Activated naive CD8-positive, alpha-beta T cell treated with anti-CD3 and anti-CD28 coated beads, Interleukin-2, amount 50 U/mL, for 24 hours (primary cell): ENCODE results near the gene GRM1.
"Not testable (repeated sequence)": the region's sequence is repeated elsewhere in the genome, so short reads cannot be mapped to it uniquely, and the experiment has no call there.

Source experiments
- ATAC-seq: fragments of 150-1000 bp; cut with Tn5 transposase; one replicate; pipeline ENCODE4 v1.10.0; 2021
- DNase-seq: peaks from one replicate; pipeline ENCODE4 v3.0.0; 2021
- H3K27ac Mint-ChIP-seq: one replicate; pipeline ENCODE4 v1.8.0; 2021; ENCODE audit warnings: mild to moderate bottlenecking, mixed read lengths
- H3K27me3 Mint-ChIP-seq: one replicate; pipeline ENCODE4 v1.8.0; 2021; ENCODE audit warnings: mixed read lengths
- H3K36me3 Mint-ChIP-seq: one replicate; pipeline ENCODE4 v1.8.0; 2021; ENCODE audit warnings: low read depth, mixed read lengths
- H3K4me1 Mint-ChIP-seq: one replicate; pipeline ENCODE4 v1.8.0; 2021; ENCODE audit warnings: mixed read lengths
- H3K4me3 Mint-ChIP-seq: one replicate; pipeline ENCODE4 v1.8.0; 2021; ENCODE audit warnings: mild to moderate bottlenecking, moderate library complexity, mixed read lengths
- H3K9me3 Mint-ChIP-seq: one replicate; pipeline ENCODE4 v1.8.0; 2021; ENCODE audit warnings: mixed read lengths

Gene GRM1

DNA sequence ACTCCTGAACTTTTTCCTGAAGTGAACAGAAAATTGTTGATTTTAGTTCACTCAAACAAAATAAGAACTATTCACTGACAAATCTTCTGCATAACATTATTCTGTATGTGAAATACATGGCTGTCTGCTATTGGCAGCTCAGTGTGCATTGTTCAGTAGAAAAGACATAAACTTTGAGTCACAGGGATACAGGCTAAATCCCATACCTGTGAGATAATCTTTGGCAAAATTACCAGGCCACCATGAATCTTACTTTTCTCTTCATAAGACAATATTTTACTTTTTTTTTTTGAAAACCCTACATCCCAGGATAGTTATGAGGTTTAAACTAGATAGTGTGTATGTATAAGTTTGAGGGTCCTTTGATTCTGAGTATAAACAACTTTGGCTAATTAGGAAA lies 224.8 kb downstream of the GRM1 start:
- H3K4me3 Mint-ChIP-seq, result no peak overlapping the region
- H3K27me3 Mint-ChIP-seq, result no peaks in the 10 kb centered on the region
- DNase-seq, result no peak
- no peaks in the 10 kb centered on the region for H3K36me3 Mint-ChIP-seq
- H3K27ac Mint-ChIP-seq, result no peak overlapping the region
- no peaks in the 10 kb centered on the region for H3K4me1 Mint-ChIP-seq
- ATAC-seq, result no peak
- no peaks in the 10 kb centered on the region for H3K9me3 Mint-ChIP-seq

DNA sequence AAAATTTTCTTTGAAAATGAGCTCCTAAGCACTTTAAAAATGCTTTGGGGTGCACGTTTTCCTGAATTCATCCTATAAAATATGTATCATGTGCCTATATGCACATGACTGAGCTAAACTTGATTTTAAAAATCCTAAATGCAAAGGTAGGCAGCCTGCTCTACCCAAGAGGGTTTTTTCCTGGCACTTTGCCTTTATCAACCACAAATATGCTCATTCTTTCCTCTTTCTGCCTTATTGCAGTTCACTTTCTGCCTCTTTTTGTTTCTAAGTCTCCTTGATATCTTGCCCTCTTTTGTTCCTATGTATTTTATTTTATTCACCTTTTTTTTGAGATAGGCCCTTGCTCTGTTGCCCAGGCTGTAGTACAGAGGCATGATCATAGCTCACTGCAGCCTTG lies 229.3 kb downstream of the GRM1 start:
- no peak for ATAC-seq
- no peak overlapping the region for H3K4me3 Mint-ChIP-seq
- H3K27ac Mint-ChIP-seq, result no peak overlapping the region
- no peaks in the 10 kb centered on the region for H3K4me1 Mint-ChIP-seq
- no peaks in the 10 kb centered on the region for H3K36me3 Mint-ChIP-seq
- DNase-seq, result no peak
- no peaks in the 10 kb centered on the region for H3K9me3 Mint-ChIP-seq
- H3K27me3 Mint-ChIP-seq, result no peaks in the 10 kb centered on the region

DNA sequence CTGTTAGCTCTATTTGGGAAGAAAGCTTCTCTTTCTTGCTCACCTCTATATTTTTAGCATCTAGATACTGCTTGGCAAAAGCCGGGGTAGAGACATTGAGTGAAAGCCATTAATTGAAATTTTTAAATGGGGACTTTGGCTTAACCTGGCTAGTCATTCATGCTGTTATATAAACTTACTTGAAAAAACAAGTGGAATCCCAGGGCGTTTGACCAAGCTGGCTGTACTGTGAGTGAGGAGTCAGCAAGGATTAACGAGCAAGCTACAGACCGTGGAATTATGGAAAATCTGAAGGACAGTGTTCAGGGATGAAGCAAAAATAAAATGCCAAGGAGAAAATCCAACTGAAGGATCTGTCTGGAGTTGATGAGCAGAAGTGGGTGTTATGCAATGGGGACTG lies 232.0 kb downstream of the GRM1 start:
- Mint-ChIP-seq H3K4me3 (no peak overlapping the region), H3K4me1 (no peaks in the 10 kb centered on the region), H3K27me3 (no peaks in the 10 kb centered on the region), H3K9me3 (no peaks in the 10 kb centered on the region), H3K36me3 (no peaks in the 10 kb centered on the region), H3K27ac (no peak overlapping the region)
- no peak for DNase-seq
- no peak for ATAC-seq

DNA sequence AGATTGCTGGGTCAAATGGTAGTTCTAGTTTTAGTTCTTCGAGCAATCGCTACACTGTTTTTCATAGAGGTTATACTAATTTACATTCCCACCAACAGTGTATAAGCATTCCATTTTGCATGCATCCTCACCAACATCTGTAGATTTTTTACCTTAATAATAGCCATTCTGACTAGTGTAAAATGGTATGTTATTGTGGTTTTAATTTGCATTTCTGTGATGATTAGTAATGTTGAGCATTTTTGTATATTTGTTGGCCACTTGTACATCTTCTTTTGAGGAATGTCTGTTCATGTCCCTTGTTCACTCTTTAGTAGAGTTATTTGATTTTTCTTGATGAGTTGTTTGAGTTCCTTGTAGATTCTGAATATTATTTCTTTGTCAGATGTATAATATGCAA lies 236.2 kb downstream of the GRM1 start:
- no peak overlapping the region for H3K27ac Mint-ChIP-seq
- ATAC-seq, result no peak
- no peak overlapping the region for H3K4me3 Mint-ChIP-seq
- H3K9me3 Mint-ChIP-seq, result peaks cover 10% of the 10 kb centered on the region
- H3K27me3 Mint-ChIP-seq, result no peaks in the 10 kb centered on the region
- H3K4me1 Mint-ChIP-seq, result no peaks in the 10 kb centered on the region
- no peak for DNase-seq
- H3K36me3 Mint-ChIP-seq, result no peaks in the 10 kb centered on the region

GRCh38 chr6:146267447-146267846 lies 238.6 kb downstream of the GRM1 start:
- no peak overlapping the region for H3K27ac Mint-ChIP-seq
- H3K27me3 Mint-ChIP-seq, result no peaks in the 10 kb centered on the region
- peaks cover 10% of the 10 kb centered on the region for H3K9me3 Mint-ChIP-seq
- DNase-seq (no peak), ATAC-seq (no peak)
- no peak overlapping the region for H3K4me3 Mint-ChIP-seq
- no peaks in the 10 kb centered on the region for H3K36me3 Mint-ChIP-seq
- H3K4me1 Mint-ChIP-seq, result no peaks in the 10 kb centered on the region

DNA sequence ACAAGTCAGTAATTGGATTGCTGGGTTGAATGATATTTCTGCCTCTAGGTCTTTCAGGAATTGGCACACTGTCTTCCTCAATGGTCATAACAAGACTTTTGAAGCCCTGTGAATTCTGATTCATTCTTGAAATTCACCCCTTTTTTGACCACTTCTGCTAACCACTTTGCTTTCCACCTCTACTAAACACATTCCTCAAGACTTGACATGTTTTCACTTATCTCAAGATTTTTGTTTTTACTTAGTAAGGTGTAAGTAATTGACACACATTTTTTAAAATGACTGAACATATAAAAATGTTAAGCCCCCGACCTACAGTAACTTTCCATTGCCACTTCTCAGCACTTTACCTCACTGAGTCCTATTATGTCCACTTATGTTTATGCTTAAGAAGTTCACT lies 239.1 kb downstream of the GRM1 start:
- Mint-ChIP-seq H3K27me3 (no peaks in the 10 kb centered on the region), H3K4me3 (no peak overlapping the region), H3K4me1 (no peaks in the 10 kb centered on the region), H3K9me3 (peaks cover 10% of the 10 kb centered on the region), H3K27ac (no peak overlapping the region), H3K36me3 (no peaks in the 10 kb centered on the region)
- DNase-seq (no peak), ATAC-seq (no peak)

GRCh38 chr6:146269482-146269881 lies 240.6 kb downstream of the GRM1 start:
- no peak for ATAC-seq
- H3K9me3 Mint-ChIP-seq, result peaks cover 10% of the 10 kb centered on the region
- no peaks in the 10 kb centered on the region for H3K4me1 Mint-ChIP-seq
- H3K36me3 Mint-ChIP-seq, result no peaks in the 10 kb centered on the region
- no peak for DNase-seq
- no peak overlapping the region for H3K27ac Mint-ChIP-seq
- no peaks in the 10 kb centered on the region for H3K27me3 Mint-ChIP-seq
- no peak overlapping the region for H3K4me3 Mint-ChIP-seq

DNA sequence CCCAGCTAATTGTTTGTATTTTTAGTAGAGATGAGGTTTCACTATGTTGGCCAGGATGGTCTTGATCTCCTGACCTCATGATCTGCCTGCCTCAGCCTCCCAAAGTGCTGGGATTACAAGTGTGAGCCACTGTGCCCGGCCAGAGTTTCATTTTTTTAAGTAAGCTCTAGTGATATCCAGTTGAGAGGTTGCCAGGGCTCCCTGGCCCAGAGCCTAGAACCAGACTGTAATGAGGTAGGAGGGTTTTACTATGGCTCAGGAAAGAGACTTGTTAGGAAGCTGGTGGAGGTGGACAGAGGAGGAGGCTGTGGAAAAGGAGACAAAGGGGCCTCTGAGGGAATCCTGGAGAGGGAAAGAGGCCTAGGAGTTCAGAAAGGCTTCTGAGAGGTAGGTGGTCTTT lies 242.3 kb downstream of the GRM1 start:
- not testable (repeated sequence) for H3K36me3 Mint-ChIP-seq, H3K27ac Mint-ChIP-seq, ATAC-seq

DNA sequence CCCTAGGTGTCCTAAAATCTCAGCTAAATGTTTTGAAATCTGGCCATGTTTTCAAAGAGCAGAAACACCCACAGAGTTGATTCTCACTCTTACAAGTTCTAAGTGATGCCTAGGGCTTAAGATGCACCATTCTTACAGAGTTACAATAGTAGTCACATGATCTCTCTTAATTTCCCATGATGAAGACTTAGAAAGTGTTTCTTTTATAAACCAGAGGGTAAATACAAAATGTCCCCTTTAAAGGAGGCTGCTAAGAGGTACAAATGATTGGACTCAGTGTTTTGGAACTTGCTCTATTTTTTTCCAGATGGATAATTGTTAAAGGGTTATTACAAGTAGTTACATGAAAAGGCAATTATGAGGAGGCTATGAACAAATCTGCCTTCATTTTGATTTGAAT lies 244.6 kb downstream of the GRM1 start:
- H3K4me3 Mint-ChIP-seq, result no peak overlapping the region
- H3K27me3 Mint-ChIP-seq, result no peaks in the 10 kb centered on the region
- H3K27ac Mint-ChIP-seq, result no peak overlapping the region
- DNase-seq (no peak), ATAC-seq (no peak)
- H3K36me3 Mint-ChIP-seq, result no peaks in the 10 kb centered on the region
- no peaks in the 10 kb centered on the region for H3K4me1 Mint-ChIP-seq
- H3K9me3 Mint-ChIP-seq, result no peaks in the 10 kb centered on the region

More for the DNA sequence above, 242.3 kb downstream of the GRM1 start:
- H3K4me1 Mint-ChIP-seq, DNase-seq, H3K4me3 Mint-ChIP-seq, H3K27me3 Mint-ChIP-seq, H3K9me3 Mint-ChIP-seq: not testable (repeated sequence)

DNA sequence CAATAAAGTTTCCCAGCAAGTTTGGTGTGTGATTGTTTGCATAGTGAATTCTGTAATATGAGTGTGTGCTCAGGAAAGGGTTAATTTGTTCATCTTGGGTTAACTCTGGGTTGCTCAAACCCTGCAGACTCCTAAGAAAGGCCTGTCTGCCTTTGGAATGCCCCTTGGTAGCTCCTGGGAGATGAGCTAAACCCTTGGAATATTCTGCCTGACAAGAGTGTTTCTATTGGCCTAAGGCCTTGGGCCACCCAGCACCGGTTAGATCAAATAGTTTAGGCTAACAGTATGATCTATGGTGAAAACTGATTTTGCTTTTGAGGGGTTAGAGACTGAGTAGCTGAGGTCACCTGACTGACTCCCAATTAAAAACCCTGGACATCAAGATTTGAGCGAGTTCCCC lies 248.3 kb downstream of the GRM1 start:
- H3K27me3 Mint-ChIP-seq, result no peaks in the 10 kb centered on the region
- ATAC-seq (no peak), DNase-seq (no peak)
- H3K4me1 Mint-ChIP-seq, result no peaks in the 10 kb centered on the region
- H3K27ac Mint-ChIP-seq, result no peak overlapping the region
- H3K4me3 Mint-ChIP-seq, result no peak overlapping the region
- no peaks in the 10 kb centered on the region for H3K36me3 Mint-ChIP-seq
- H3K9me3 Mint-ChIP-seq, result no peaks in the 10 kb centered on the region

GRCh38 chr6:146281651-146282362 lies 252.9 kb downstream of the GRM1 start:
- no peak for ATAC-seq
- Mint-ChIP-seq H3K27me3 (no peaks in the 10 kb centered on the region), H3K4me1 (no peaks in the 10 kb centered on the region), H3K4me3 (no peak overlapping the region), H3K36me3 (no peaks in the 10 kb centered on the region), H3K9me3 (no peaks in the 10 kb centered on the region), H3K27ac (no peak overlapping the region)
- DNase-seq, result no peak

GRCh38 chr6:146282837-146283236 lies 254.0 kb downstream of the GRM1 start:
- DNase-seq, result no peak
- Mint-ChIP-seq H3K4me1 (no peaks in the 10 kb centered on the region), H3K4me3 (no peak overlapping the region), H3K27me3 (no peaks in the 10 kb centered on the region), H3K36me3 (no peaks in the 10 kb centered on the region), H3K9me3 (no peaks in the 10 kb centered on the region), H3K27ac (no peak overlapping the region)
- ATAC-seq, result no peak

GRCh38 chr6:146284311-146284710 lies 255.4 kb downstream of the GRM1 start:
- H3K27ac Mint-ChIP-seq, result no peak overlapping the region

DNA sequence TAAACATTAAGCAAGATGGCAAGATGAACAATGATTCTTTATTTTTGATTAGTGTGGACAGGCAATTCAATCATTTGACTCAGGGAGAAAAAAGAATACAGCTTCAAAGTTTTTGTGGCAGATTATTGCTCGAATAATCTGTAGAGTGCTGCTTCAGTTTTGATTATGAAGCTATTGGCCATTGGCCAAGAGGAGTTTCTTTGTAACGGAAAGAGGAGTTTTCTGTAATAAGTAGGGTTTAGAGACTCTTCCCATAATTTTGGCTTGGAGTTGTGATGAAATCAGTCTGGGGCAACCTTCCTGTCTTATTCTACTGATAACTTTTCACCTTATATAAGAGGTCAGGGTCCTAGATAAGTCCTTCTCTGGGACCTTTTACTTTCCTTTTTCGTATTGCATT lies 258.1 kb downstream of the GRM1 start:
- no peaks in the 10 kb centered on the region for H3K36me3 Mint-ChIP-seq
- no peak overlapping the region for H3K4me3 Mint-ChIP-seq
- H3K27me3 Mint-ChIP-seq, result no peaks in the 10 kb centered on the region
- DNase-seq (no peak), ATAC-seq (no peak)
- H3K27ac Mint-ChIP-seq, result no peak overlapping the region
- no peaks in the 10 kb centered on the region for H3K9me3 Mint-ChIP-seq
- H3K4me1 Mint-ChIP-seq, result no peaks in the 10 kb centered on the region

More at GRCh38 chr6:146284311-146284710, 255.4 kb downstream of the GRM1 start:
- Mint-ChIP-seq H3K36me3 (no peaks in the 10 kb centered on the region), H3K9me3 (no peaks in the 10 kb centered on the region), H3K27me3 (no peaks in the 10 kb centered on the region), H3K4me1 (no peaks in the 10 kb centered on the region), H3K4me3 (no peak overlapping the region)
- ATAC-seq, result no peak
- DNase-seq, result no peak

DNA sequence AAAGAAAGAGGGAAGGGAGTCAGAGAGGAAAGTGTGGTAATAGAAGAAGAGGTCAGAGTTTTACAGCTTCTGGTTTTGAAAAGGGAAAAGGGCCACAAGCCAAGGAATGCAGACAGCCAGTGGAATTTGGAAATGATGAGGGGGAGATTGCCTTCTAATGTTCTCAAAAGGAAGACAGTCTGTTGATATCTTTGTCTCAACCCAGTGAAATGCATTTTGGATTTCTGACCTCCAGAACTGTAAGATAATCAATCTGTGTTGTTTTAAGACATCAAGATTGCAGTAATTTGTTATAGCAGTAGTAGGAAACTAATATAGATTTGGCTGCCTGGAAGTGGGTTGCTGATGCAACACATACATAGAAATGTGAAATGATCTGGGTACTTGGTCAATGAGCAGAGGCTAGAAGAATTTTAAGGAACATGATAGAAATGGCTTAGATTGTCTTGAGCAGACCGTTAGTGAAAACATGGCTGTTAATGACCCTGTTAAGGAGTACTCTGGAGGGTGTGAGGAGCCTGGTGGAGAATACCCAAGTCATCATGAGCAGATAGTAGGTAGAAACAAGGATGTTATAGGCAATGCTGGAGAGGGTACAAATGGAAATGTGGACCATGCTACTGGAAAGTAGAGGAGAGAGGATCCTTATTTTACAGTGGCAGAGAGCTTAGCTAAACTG lies 259.0 kb downstream of the GRM1 start:
- Mint-ChIP-seq H3K27me3 (no peaks in the 10 kb centered on the region), H3K4me3 (no peak overlapping the region), H3K4me1 (no peaks in the 10 kb centered on the region), H3K27ac (no peak overlapping the region), H3K9me3 (no peaks in the 10 kb centered on the region), H3K36me3 (no peaks in the 10 kb centered on the region)
- ATAC-seq, result no peak
- DNase-seq, result no peak
